ENCODE data around the gene TAF1B. TPM values are rescaled to one million over a fixed set of nuclear protein-coding genes. Genes with fewer than 3 reads are reported as not detected.

TAF1B gene
- total RNA-seq, 3 donors from 2014 or later: 9.4 to 14.1 (median 13.2) TPM

GRCh38 chr2:9949239-9949991, 106.1 kb downstream of the TAF1B start:
- no peak for DNase-seq
- Histone ChIP-seq H3K4me3 (no peak overlapping the region), H3K9me3 (no peaks in the 10 kb centered on the region), H3K36me3 (ENCODE audit: low read depth) (no peaks in the 10 kb centered on the region), H3K4me1 (ENCODE audit: low read depth) (peaks cover 4% of the 10 kb centered on the region)
- intact Hi-C loops (cut with DNase I, micrococcal nuclease): no loop called here
- TF ChIP-seq CTCF (IDR thresholded peaks at IDR 0.05): no peak
- ATAC-seq: no peak

GRCh38 chr2:9949992-9950520, 106.8 kb downstream of the TAF1B start:
- no peak for DNase-seq
- Histone ChIP-seq H3K36me3 (ENCODE audit: low read depth) (no peaks in the 10 kb centered on the region), H3K4me3 (no peak overlapping the region), H3K4me1 (ENCODE audit: low read depth) (peaks cover 4% of the 10 kb centered on the region), H3K9me3 (no peaks in the 10 kb centered on the region)
- no peak for TF ChIP-seq CTCF (IDR thresholded peaks at IDR 0.05)
- no peak for ATAC-seq
- intact Hi-C loops (cut with DNase I, micrococcal nuclease): no loop called here

DNA sequence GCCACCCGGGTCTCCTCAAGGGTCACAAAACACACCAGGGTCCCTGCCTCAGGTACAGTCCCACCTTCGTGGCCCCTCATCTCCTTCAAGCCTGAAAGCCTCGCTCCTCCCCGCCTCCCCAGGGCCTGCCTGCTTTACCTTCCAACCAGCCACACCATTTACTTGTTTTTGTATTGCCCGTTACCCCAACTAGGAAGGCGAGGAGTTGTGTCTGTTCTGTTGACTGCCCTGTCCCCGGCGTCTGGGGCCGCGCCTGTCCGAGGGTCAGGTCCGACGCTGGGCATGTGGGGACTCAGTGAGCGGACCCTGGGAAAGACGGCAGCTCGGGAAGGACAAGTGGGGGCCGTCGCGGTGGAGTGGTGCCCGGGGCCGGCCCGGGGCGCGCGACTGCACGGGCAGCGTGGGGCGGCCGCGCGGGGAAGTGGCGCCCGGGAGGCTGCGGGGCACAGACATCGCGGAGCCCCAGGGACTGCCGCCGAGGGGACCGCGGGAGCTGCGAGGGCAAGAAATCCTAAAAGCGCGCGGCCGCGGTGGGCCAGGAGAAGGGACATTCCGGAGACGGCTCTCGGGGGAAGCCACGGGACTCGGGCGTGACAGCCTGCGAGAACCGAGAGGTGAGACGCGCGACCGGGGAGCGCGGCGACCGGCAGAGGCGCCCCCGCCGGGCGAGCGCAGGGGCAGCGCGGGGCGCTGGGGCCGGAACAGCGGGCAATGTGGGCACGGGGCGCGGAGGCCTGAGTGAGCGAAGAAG, 107.4 kb downstream of the TAF1B start:
- TF ChIP-seq CTCF (IDR thresholded peaks at IDR 0.05): no peak
- Histone ChIP-seq H3K9me3 (no peaks in the 10 kb centered on the region), H3K36me3 (ENCODE audit: low read depth) (no peaks in the 10 kb centered on the region), H3K4me1 (ENCODE audit: low read depth) (peaks cover 4% of the 10 kb centered on the region), H3K4me3 (peak overlapping the region; percentile 36)
- intact Hi-C loops (cut with DNase I, micrococcal nuclease): no loop called here
- ATAC-seq (peak; percentile 24), DNase-seq (peak; percentile 34 to 67 (median 65))

DNA sequence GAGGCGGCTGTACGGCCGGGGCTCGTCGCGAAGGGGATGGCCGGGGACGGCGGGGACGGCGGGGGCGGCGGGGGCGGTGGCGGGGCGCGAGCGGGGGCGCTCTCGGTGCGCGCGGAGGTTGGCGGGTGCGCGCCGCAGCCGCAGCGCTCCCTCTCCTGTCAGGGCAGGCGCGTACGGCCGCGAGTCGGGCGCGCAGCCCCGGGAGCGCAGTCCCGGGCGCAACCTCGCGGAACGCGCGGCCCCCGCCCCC, 107.9 kb downstream of the TAF1B start:
- no peak for ATAC-seq
- TF ChIP-seq CTCF (IDR thresholded peaks at IDR 0.05): no peak
- no peaks in the 10 kb centered on the region for H3K36me3 ChIP-seq (ENCODE audit: low read depth)

DNA sequence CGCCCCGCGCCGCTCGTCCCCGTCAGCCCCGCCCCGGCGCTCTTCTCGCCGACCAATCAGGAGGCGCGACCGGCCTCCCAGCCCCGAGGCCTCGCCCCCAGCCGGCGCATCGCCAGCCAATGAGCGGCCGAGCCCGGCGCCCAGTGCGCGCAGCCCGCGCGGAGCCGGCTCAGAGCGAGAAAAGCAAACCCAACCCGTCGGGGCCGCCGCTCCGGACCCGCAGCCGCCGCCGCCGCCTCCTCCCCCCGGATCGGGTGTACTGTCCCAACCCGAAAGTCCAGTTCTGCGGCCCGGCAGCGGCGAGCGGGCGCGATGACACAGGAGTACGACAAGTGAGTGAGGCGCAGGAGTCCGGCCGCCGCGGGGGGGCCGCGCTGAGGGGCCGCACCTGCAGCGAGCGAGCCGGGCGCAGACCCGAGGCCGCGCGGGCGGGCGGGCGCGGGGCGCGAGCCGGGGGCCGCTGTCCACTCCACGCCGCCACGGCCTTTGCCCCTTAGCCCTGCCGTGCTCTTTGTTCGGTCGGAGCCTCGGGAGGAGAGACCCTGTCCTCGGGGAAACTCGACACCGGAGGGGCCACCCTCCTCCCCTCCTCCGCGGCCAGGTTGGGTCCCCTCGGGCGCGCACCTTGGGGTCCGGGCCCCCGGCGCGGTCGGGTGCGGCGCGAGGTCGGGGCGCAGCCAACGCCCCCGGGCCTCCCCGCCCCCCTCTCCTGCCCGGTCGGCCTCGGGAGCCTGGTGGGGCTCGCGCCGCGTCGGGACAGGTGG, 108.4 kb downstream of the TAF1B start, which contains the start of gene GRHL1:
TSS of gene GRHL1 (plus strand) at position 172 of the 764 bp plus-strand sequence. CDS start at position 313, 141 bp downstream.
- TF ChIP-seq CTCF (IDR thresholded peaks at IDR 0.05): no peak
- DNase-seq (peak; percentile 93 to 97 (median 94)), ATAC-seq (peak; percentile 99)
- no peaks in the 10 kb centered on the region for H3K9me3 ChIP-seq
- no peaks in the 10 kb centered on the region for H3K36me3 ChIP-seq (ENCODE audit: low read depth)
- H3K4me1 ChIP-seq (ENCODE audit: low read depth): peaks cover 4% of the 10 kb centered on the region
- intact Hi-C loops (cut with DNase I, micrococcal nuclease): no loop called here
- H3K4me3 ChIP-seq: peak within 1 kb of the TSS; percentile 36

More for the DNA sequence above, 107.9 kb downstream of the TAF1B start:
- no peaks in the 10 kb centered on the region for H3K9me3 ChIP-seq
- intact Hi-C loops (cut with DNase I, micrococcal nuclease): no loop called here
- H3K4me1 ChIP-seq (ENCODE audit: low read depth): peaks cover 4% of the 10 kb centered on the region
- no peak for DNase-seq
- peak overlapping the region; percentile 36 for H3K4me3 ChIP-seq
